Right lobe of liver (tissue), 4 donors: Measurements from ENCODE around the gene SLC9C1.

Source experiments
- POLR2A ChIP-seq: fragments of 450-650 bp; IDR thresholded peaks from one replicate; pipeline ENCODE4 v1.6.1; 2017; ENCODE audit warnings: antibody characterized with exemption, mild to moderate bottlenecking
- TF ChIP-seq, protein P1 (sequence below), 4 donors: fragments of 200-600 bp in 3 of 4; fragments of 450-650 bp in 1 of 4; IDR thresholded peaks; one replicate each; pipeline versions ENCODE4 v1.5.1 to v1.8.0; 2016 to 2022; ENCODE audit warnings: antibody characterized with exemption in 4 of 4, mild to moderate bottlenecking in 2 of 4
- donor health status: DM: no; HTN: no; CAD: no.
- donor health status: DM: no; HTN: no; CAD: no.
- donor health status: DM: no; HTN: yes; CAD: no.

DNA sequence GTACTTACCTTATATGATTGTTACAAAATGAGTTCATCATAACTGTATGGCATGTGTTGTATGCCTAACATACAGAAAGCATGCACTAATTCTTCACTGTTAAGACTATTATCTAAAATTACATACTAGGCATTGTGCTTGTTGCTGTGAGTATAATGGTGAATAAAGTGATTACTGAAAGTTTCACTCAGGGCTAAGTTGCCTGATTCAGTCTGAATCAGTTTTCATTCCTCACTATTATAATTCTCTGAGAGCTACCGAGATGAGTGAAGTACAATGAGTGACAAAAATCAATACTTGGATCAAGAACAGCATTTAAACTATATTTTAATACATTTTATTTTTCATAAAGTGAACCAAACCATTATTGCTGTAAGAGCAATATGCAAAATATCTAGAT lies 153.4 kb downstream of the SLC9C1 start:
- TF ChIP-seq, protein P1, sequence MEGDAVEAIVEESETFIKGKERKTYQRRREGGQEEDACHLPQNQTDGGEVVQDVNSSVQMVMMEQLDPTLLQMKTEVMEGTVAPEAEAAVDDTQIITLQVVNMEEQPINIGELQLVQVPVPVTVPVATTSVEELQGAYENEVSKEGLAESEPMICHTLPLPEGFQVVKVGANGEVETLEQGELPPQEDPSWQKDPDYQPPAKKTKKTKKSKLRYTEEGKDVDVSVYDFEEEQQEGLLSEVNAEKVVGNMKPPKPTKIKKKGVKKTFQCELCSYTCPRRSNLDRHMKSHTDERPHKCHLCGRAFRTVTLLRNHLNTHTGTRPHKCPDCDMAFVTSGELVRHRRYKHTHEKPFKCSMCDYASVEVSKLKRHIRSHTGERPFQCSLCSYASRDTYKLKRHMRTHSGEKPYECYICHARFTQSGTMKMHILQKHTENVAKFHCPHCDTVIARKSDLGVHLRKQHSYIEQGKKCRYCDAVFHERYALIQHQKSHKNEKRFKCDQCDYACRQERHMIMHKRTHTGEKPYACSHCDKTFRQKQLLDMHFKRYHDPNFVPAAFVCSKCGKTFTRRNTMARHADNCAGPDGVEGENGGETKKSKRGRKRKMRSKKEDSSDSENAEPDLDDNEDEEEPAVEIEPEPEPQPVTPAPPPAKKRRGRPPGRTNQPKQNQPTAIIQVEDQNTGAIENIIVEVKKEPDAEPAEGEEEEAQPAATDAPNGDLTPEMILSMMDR (IDR thresholded peaks at IDR 0.05), result no peak
- no peak for TF ChIP-seq POLR2A
